GM10266 (cell line): ENCODE data around the gene NKG7.

Source experiments
- DNase-seq: peaks from one replicate; pipeline ENCODE4 v3.0.0; 2012; ENCODE audit errors: extremely low spot score
- CTCF ChIP-seq: IDR thresholded peaks from 2 replicates; pipeline ENCODE4 v1.5.1; 2012; ENCODE audit warnings: mild to moderate bottlenecking, low read depth; ENCODE audit not compliant: control insufficient read depth, insufficient read depth; ENCODE audit errors: missing control alignments

Gene NKG7

GRCh38 chr19:51324167-51324481 lies 48.3 kb downstream of the NKG7 start:
- no peak for TF ChIP-seq CTCF
- DNase-seq, result no peak

- no peak for DNase-seq
- TF ChIP-seq CTCF, result no peak
Measured at GRCh38 chr19:51323481-51324166, 48.8 kb downstream of the NKG7 start.

- no peak for TF ChIP-seq CTCF
- DNase-seq, result no peak
Measured at GRCh38 chr19:51321799-51322198, 50.7 kb downstream of the NKG7 start.
